SHP77 (cell line): ENCODE results near the gene ARHGAP26.
"Not testable (repeated sequence)": the region's sequence is repeated elsewhere in the genome, so short reads cannot be mapped to it uniquely, and the experiment has no call there.

Experiments
- DNase-seq, 2 experiments: peaks; one replicate each; lab custom pipeline; 2025; lab: John Stamatoyannopoulos, UW

Gene ARHGAP26

DNA sequence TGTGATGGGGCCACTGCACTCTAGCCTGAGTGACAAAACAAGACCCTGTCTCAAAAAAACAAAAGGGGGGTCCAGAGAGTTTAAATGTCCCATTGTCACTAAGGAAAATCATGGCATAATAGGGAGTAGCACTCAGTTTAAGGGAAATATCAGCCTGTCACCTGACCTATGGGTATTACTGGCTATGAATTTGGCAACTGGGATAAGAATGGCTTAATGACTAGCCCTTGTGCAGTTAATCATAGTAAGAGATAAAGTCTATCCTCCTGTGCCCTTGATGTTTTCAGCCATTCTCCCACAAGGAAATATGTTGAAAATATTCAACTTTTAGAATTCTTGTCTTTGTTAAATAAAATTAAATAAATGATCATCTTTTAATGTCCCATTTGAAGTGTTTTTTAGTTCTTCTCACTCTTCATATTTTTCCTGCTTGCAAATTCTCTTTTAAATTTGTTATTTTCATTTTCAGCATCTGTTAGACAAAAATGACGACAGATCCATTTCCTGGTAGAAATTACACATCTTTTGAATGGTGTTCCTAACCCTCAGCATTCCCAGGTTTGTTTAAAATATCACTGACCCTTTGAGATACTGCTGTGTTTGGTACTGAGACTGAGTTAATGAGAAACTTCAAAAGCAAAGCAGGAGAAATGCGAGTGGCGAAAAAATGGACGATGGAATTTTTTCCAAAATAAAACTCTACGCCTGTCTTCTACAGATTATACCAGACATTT, 191.4 kb downstream of the ARHGAP26 start:
- no peak for DNase-seq

DNA sequence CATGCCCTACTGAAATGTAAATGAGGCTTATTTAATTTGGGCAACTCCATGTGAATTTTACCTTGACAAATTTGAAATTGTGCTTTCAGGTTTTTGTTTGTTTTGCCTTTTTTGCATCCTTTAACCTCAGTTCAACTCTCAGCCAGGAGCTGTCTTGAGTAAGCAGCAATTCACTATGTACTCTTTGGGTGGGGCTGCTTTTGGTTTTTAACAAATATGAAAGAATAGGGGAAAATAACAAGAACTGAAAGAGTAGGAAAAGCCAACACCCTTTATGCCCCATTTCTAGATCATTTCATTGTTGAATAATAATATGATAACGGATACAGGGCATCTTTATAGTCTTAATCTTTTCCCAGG, 192.0 kb downstream of the ARHGAP26 start:
- DNase-seq: no peak

DNA sequence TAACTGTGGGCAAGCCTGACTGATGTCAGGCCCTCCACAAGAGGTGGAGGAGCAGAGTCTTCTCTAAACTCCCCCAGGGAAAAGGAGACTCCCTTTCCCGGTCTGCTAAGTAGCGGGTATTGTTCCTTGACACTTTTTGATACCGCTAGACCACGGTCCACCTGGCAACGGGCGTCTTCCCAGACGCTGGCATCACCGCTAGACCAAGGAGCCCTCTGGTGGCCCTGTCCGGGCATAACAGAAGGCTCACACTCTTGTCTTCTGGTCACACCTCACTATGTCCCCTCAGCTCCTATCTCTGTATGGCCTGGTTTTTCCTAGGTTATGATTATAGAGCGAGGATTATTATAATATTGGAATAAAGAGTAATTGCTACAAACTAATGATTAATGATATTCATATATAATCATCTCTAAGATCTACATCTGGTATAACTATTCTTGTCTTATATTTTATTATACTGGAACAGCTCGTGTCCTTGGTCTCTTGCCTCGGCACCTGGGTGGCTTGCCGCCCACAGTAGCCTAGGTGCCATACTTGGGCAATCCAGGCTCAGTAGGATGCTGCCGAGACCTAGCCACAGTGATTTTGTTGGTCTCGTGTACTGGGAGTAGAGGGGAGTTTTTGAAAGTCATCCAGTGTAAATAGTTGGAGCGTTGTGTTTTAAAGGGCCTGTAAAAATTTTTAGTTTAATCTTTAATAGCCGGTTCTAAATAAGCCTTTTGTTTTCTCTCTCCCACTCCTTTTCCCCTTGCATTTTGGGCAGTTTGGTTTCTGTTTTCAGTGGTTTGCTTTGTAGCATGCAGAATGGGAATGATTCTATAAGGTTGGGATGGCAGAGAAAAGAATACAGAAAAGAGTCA, 195.3 kb downstream of the ARHGAP26 start:
- not testable (repeated sequence) for DNase-seq

DNA sequence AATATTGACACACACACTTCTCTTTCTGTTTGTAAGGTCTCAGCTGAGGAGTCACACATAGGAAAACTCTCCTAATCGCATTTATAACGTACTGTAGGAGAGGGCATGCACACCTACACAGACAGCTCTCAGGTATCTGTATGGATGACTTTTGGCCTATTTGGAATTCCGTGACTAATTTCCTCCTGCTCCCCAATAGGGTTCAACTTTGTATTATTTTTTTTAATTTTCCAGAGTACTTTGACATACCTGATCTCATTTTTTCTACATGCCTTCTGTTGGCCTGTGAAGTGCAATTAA, 195.9 kb downstream of the ARHGAP26 start:
- no peak for DNase-seq

DNA sequence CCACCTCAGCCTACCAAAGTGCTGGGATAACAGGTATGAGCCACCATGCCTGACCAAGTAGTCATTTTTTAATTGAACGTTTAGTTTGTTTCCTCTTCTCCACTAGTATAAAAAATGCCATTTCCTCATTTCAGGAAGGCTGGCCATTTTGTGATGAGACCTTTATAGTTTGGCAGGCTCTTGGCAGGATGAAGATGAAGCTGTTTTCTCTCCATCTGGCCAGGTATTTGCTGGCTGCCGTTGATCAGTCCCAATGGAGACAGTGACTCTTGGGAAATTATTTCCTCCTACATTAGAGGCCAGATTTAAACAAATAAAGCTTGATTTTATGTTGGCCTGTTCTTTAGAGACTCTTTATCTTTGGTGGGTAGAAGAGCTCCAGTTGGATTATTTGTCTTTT, 199.0 kb downstream of the ARHGAP26 start:
- DNase-seq: no peak

DNA sequence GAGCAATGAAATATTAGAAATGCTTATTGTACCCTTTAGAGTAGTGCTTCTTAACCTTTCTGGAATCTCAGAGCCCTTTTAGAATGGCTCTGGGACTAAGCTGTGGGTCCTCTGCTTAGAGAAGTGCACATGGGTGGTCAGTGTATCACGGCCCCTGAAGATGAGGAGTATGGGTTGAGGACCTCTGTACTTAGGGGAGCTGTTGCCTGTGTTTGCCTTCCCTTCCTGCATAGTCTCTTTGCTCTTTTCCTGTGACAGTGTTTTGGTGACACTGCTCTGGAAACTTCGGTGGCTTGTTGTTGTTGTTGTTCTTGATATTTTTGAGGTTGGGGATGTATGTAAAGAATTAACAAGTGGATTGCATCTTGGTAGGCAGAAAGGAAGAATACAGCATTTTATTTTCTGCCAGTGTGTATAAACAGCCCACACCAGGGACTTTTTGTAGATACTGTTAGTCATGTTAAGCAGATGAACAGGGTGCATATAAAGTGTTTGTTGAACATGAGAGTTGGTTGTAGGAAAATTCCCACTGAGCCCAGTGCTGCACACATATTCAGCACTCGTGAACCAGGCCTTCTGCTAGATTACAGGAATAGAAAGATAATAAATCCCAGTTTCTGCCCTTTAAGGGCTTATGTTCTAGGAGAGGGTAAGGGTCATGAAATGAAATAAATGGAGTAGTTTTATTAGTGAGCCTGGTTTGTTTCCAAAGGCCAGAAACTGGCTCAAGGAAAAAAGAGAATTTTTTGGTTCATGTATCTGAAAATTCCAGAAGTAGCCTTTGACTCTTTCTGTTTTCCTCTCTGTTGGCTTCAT, 199.7 kb downstream of the ARHGAP26 start:
- DNase-seq: no peak

DNA sequence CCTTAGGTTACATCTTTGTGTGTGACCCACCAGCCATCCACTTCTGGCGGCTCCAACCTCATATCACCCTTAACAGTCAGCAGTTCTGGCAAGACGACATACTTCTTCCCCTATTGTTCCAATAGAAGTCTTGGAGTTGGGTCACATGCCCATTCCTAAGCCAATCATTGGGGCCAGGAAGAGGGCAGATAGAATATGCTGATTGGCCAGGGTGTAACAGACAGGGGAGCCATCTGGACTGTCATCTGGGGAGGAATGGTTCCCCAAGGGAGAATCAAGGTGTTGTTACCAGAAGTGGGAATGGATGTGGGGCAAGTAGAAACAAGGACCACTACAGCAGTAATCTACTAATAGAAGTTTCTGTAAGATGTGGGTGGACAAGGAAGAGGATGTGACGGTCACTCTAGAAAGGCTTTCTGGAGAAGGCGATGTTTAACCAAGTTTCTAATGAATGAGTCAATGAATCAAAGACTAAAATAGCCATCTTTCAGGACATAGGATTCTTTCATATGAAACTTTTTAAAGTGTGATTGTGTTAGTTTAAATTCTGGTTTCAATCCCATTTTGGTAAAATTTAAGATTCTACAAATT, 200.4 kb downstream of the ARHGAP26 start:
- DNase-seq: no peak

DNA sequence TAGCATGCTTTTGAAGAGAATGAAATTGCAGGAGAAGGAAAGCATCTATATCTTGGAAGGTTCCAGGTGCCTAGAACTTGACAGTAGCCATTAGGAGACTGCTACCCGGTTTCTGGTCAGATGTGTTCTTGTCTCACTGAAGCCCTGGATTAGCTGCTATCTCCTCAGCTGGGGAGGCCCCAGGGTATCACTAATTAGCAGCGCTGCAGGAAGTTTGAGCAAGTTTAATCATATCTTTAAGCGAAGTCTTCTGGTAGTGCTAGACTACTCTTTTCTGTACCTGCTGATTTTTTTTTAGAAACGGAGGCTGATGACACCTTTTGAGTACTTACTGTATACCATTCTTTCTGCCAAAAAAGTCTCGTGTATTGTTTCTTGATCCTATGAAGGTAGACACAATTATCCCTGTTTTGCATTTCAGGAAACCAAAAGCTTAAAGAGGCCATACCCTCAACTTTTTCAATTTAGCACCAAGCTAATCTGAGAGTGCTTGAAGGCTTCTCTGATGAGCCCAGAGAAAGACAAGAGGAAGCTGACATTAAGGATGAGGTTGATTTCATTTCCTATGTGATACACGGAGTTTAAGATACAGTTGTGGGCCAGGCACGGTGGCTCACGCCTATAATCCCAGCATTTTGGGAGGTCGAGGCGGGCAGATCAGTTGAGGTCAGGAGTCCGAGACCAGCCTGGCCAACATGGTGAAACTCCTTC, 201.3 kb downstream of the ARHGAP26 start:
- DNase-seq: no peak

DNA sequence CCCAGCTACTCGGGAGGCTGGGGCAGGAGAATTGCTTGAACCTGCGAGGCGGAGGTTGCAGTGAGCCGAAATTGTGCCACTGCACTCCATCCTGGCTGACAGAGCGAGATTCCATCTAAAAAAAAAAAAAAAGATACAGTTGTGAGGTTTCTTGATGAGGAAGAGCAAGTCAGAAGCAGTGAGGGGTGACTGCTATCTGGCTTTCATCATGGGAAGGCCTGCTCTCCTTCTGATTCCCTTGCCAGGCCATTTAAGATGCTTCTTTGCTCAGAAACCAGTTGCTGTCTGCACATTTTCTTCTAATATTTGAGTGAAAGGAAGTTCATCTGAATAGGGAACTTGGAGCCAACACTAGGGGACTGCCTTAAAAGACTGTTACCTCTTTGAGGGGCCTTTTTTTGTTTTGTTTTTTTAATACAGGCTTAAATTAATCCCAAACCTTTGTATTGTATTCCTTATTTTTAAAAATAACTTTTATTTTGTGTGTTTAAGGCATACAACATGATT, 201.9 kb downstream of the ARHGAP26 start:
- no peak for DNase-seq

DNA sequence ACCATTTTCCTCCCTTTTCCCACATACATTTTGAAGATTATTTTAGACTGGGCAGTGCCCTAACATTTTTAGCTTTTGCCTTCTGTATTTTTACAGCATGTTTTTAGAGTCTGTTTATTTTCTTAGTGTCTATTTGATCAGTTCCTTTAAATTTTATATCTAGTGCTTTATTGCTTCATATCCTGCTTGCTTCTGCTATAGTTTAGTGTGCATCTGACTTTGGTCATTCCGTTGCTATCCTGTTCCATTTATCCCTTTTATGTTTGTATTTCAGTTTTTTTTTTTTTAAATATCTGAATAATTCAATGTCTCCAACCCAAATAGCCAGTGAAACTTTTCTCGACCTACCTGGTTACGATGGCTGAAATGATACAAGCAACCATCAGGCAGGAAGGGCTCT, 203.8 kb downstream of the ARHGAP26 start:
- DNase-seq: no peak

DNA sequence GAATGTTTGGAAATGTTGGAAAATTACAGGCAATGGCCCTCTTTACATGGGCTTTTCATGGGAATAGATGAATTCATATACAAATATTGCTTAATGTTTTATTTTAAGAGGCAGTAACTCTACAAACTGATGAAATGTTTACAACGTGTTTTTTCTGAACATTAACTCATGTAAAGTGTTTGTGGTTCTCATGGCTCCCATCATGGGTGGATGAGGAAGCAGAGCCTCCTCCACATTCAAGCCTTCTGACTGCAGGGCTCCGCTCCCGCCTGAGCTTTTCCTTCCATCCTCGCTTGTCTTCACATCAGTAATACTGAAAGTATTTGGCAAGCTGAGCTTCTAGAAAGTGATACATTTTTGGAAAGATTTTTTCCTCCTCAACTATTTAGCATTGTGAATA, 204.2 kb downstream of the ARHGAP26 start:
- no peak for DNase-seq

DNA sequence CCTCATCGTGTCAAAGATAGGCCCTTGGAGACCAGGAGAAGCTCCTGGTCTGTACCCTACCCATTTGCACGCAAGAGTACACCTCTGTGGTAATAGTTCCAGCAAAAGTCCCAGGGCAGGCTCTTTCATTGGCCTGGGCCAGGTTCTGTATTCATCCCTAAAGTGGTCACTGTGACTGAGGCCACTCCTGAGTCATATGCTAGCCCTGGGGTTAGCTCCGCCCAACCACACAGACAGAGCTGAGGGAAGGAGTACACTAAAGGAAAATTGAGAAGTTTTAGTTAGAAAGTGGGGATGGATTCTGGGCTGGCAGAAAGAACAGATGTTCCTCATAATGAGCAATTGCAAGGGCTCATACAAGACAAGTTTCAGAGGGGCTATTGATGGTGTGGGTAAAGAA, 206.7 kb downstream of the ARHGAP26 start:
- no peak for DNase-seq

DNA sequence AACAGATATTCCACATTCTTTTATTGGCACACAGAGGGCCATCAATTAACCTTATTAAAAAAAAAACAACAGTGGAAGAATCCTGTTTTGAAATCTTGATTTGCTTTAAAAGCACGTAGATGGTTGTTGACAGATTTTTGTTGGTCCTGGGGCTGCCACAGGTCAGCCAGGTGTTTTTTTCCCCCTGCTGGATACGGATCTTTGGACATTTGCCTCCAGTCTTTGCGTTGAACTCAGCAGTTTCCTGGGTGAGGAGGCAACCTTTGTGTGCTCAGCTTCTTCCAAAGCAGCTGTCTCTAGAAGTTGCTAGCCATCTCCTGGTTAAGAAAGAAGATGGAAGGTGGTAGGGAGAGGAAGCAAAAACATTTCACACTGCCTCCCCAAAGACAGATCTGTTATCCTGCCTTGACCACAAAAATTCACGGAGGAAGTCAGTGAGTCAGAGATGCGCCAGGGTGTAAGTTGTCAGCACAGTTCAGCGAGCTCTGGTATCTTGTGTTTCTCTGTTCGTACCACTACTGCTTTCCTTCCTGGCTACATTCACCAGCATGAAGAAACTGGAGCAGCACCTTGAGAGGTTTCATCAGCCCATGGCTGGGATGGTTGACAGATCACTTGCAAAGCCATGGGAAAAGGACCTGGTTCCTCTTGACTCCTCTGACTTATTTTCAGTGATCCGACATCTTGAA, 207.3 kb downstream of the ARHGAP26 start:
- DNase-seq: no peak

DNA sequence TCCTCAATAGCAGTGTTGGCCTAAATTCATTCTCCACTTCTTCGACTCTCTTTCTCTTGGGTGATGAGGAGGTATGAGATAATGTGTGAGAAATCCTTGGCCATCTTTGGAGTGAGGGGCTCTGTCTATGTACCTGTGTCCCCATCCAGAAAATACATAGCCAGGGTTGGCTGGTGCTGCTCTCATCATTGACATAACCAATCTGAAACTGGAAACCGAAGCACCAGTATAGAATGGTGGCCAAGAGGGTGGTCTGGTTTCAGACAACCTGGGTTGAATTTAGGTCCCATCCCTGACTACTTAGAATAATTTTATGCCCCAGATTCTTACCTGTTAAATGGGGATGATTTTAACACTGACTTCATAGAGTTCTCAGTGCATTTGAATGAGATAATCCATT, 208.1 kb downstream of the ARHGAP26 start:
- DNase-seq: no peak

DNA sequence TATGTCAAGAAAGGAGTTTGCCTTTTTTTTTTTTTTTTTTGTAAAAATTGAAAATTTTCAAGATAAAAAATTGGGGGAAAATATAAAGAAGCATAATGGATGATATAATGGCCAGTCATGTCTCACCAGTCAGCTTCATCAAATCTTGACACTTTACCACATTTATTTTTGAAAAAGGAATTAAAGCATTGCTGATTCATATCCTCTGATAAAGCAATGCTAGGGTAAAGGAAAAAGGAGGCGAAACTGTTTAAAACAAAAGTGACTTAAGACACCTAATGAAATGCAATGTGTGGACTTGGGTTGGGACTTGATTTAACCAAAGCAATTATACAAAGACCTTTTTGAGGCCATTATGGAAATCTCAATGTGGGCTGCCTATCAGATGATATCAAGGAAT, 208.5 kb downstream of the ARHGAP26 start:
- DNase-seq: no peak

DNA sequence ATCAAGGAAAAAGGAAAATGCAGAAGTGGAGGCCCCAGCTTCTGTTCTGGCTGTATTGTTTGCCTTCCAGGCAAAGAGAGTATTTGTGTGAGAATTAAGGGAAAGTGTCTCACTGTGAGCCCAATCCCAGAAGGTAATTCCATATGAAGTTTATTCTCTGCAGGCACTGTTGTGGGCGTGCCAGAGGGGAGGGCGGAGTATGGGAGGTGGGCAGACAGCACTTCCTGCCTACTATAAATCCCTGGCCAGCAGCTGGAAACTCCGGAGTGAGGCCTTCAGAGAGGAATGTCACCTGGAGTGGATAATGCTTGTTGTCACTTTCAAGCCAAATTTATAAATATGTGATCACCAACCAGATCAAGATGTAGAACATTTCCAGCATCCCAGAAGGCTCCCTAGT, 209.5 kb downstream of the ARHGAP26 start:
- peak in 1 of 2 experiments; percentile 41 for DNase-seq

DNA sequence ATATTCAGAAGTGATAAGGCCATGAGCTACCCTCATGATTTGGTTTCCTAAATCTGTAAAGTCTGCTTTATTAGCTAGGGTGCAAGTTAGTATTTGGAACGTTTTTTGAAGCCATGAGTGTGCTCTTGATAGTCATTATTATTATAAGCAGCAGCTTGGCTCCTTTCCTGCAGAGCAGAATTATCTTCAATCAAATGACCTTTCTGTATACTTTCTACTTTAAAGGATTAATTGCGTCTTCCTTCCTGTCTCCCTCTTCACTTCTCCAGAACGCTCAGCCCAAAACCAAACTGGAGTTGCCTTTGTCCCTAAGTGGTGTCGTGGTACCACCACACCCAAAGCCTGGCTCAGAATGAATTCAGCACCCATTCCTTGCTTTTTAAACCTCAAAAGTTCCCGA, 211.3 kb downstream of the ARHGAP26 start:
- DNase-seq: no peak

DNA sequence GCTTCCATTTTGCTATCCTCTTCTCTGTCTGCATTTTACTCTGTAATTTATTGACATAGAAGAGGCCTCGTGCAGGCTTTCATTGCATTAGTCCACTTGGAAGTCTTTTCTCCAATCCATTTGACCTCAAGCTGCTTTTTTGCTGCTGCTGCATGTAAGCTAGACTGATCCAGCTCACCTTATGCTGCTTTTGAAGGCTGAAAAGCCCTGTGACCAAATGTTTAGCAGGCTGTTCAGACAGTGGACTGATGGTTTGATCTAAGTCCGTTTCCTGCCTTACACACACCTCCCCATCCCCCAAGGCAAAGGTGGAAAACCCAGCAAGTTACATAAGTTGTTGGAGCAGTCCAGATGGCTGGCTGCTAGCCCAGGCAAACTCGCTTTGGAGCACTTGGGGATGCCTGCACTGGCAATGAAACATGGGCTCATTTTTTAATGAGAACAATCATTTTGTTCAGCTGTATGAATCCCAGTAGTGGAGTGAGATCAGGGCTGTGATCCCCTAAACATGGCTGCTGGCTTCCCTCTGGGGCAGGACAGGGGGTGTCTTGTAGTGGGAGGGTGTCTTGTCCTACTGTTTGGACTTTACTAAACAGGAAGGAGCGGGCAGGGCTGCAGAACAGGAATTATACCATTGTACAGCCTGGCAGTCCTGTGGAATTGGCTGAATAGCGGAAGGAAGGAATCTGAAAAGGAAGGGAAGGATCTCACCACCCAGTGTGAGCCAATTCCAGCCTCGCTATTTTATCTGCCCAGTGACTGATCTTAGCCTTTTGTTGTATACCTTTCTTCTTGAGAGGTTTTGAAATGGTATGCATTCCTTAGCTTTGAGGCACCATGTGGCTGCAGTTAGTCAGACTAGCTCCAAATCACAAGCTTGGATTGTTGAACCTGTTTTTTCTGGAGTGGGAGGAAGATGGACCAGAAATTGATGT, 212.0 kb downstream of the ARHGAP26 start:
- peak; percentile 61 to 70 for DNase-seq

DNA sequence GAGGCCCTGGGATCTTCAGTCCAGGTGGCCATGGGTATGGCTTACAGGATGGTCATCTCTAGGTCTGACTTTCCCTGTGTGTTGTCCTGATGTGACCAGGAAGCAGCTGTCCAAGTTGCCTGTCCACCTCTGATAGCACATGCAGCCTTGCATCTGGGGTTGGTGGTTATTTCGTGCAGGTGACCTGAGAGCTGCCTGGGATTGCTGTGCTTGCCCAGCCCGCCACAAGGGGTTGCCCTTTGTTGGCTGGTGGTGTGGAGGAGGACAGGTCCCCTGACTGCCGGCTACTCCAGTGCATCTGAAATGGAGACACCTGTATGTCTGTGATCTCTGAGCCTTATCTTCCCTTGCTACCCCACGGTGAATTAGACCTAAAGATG, 212.6 kb downstream of the ARHGAP26 start:
- DNase-seq: peak in 1 of 2 experiments; percentile 59

DNA sequence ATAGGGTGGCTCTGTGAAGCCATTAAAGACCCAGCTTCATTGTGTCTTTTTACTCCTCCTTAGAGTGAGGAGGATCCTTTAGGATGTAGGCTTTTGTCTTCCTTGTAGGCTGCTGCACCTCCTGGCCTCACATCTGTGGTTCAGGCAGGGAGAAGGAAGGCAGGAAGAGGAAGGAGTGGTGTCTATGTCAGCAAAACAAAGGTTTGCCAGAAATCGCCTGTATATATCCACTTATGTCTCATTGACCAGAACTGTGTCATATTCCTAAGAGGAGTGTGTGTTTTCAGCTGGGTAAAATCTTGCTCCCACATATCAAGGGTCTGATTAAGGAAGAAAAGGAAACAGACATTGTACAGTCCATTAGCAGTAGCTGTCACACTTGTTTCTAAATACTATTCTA, 213.8 kb downstream of the ARHGAP26 start:
- no peak for DNase-seq
